Kidney (tissue), 14 donors: ENCODE measurements around the gene PTGES. TPM values are rescaled to one million over a fixed set of nuclear protein-coding genes. Genes with fewer than 3 reads are reported as not detected.

Source experiments
- DNase-seq, 5 donors: peaks; one replicate each; pipeline ENCODE4 v3.0.0-alpha.2; 2013 to 2020
- FAIRE-seq: peaks from 2 replicates; lab custom pipeline; 2012; peaks lifted over from hg19 to GRCh38; lab: Jason Lieb, UNC
- H3K27ac ChIP-seq, 2 donors: one replicate each; pipeline ENCODE4 v1.7.0; 2013; ENCODE audit warnings: low read depth in 2 of 2, low read length in 2 of 2, inconsistent platforms in 1 of 2
- H3K27me3 ChIP-seq: one replicate; pipeline ENCODE4 v1.7.1; 2013; ENCODE audit warnings: low read length, inconsistent platforms; ENCODE audit not compliant: control insufficient read depth, insufficient read depth
- H3K36me3 ChIP-seq, 3 donors: one replicate each; pipeline versions ENCODE4 v1.7.0 to v1.7.1; 2013; ENCODE audit warnings: low read length in 3 of 3, control low read depth in 1 of 3, inconsistent platforms in 1 of 3; ENCODE audit not compliant: insufficient read depth in 3 of 3, control insufficient read depth in 2 of 3
- H3K4me1 ChIP-seq, 3 donors: one replicate each; pipeline versions ENCODE4 v1.7.0 to v1.7.1; 2013; ENCODE audit warnings: low read length in 3 of 3, inconsistent platforms in 1 of 3, low read depth in 1 of 3; ENCODE audit not compliant: control insufficient read depth in 2 of 3, insufficient read depth in 2 of 3
- H3K4me3 ChIP-seq, 3 donors: one replicate each; pipeline versions ENCODE4 v1.7.0 to v1.8.1; 2013; ENCODE audit warnings: low read length in 3 of 3, control low read depth in 1 of 3, inconsistent platforms in 1 of 3
- H3K9ac ChIP-seq, 3 donors: one replicate each; pipeline versions ENCODE4 v1.7.0 to v1.7.1; 2013; ENCODE audit warnings: low read length in 3 of 3, control low read depth in 1 of 3, inconsistent platforms in 1 of 3
- H3K9me3 ChIP-seq, 3 donors: one replicate each; pipeline versions ENCODE4 v1.7.0 to v1.7.1; 2013; ENCODE audit warnings: low read length in 3 of 3, control low read depth in 1 of 3, inconsistent platforms in 1 of 3; ENCODE audit not compliant: control insufficient read depth in 2 of 3, insufficient read depth in 1 of 3
- intact Hi-C: fragments of 100-400 bp; cut with DNase I; formaldehyde crosslinking; loops from one replicate; pipeline ENCODE4 v1.11.1; 2022
- polyA plus RNA-seq: library from polyadenylated mRNA; stranded (reverse); fragments of 350-450 nt; fragmentation: Illumina TruSeq; extraction: RNeasy Lipid Tissue Mini Kit (QIAGEN cat#74804); gene quantifications from one replicate; pipeline ENCODE4 v1.2.3, GENCODE V29; 2014; ENCODE audit warnings: low read depth, low replicate concordance; ENCODE audit not compliant: insufficient read depth
- total RNA-seq: library from RNA; stranded (reverse); fragmentation: NEBNext Ultra II Directional; extraction: Animal tissue kit (Norgen Biotek cat#: 25700); gene quantifications from one replicate; pipeline ENCODE4 v1.2.1, GENCODE V29; 2021
- TF ChIP-seq, protein P1 (sequence below): IDR thresholded peaks from 3 replicates; pipeline ENCODE4 v1.5.1; 2012; ENCODE audit warnings: mild to moderate bottlenecking, moderate library complexity, borderline replicate concordance; ENCODE audit not compliant: insufficient read depth; ENCODE audit errors: extremely low read depth
- donor health status: control.
- donor health status: control.
- donor health status: control.
- donor health status: control.
- donor health status: control.
- donor health status: DM: yes; HTN: yes; CAD: no.
- donor health status: Normal renal cell carcinoma (clear cell type).

PTGES gene
- total and polyA plus RNA-seq, 2 donors from 2014 or later = 8.1 to 8.9 TPM

DNA sequence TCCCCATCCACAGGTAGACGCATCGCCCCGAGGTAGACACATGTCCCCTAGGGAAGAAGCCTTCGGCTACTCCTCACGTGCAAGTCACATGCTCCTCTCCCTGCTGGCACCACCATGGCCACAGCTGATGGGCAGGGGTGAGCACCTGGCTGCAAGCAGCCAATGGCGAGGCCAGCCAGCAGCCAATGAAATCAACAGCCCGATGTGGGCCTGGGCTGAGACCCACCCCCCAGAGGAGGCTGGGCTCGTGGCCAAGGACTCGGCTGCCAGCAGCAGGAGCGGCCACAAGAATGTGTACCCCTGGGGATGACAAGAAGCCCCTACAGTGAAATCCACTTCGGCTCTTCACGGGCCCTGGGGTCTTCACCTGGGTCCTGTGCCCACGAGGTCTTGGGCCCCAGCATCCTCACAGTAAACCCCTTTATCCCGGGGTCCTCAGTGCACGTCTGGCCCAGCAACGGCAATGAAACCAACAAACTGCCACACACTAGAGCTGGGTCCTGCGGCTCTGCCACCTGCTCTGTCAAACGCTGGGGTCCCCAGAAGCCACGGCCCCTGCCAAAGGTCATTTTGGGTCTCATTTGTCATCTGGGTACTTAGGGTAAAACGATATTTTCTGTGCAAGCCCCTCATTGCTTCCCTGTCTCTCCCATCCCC lies 22.1 kb upstream of the PTGES start:
- Histone ChIP-seq H3K4me1 (peaks cover 0 to 2% (median 0%) of the 10 kb centered on the region in 3 donors), H3K9ac (no peak overlapping the region), H3K27ac (no peak overlapping the region), H3K4me3 (no peak overlapping the region), H3K9me3 (no peaks in the 10 kb centered on the region), H3K27me3 (no peaks in the 10 kb centered on the region), H3K36me3 (no peaks in the 10 kb centered on the region)
- TF ChIP-seq, protein P1, sequence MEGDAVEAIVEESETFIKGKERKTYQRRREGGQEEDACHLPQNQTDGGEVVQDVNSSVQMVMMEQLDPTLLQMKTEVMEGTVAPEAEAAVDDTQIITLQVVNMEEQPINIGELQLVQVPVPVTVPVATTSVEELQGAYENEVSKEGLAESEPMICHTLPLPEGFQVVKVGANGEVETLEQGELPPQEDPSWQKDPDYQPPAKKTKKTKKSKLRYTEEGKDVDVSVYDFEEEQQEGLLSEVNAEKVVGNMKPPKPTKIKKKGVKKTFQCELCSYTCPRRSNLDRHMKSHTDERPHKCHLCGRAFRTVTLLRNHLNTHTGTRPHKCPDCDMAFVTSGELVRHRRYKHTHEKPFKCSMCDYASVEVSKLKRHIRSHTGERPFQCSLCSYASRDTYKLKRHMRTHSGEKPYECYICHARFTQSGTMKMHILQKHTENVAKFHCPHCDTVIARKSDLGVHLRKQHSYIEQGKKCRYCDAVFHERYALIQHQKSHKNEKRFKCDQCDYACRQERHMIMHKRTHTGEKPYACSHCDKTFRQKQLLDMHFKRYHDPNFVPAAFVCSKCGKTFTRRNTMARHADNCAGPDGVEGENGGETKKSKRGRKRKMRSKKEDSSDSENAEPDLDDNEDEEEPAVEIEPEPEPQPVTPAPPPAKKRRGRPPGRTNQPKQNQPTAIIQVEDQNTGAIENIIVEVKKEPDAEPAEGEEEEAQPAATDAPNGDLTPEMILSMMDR = no peak
- no peak for FAIRE-seq
- no peak for DNase-seq
- intact Hi-C loops = no loop called here

DNA sequence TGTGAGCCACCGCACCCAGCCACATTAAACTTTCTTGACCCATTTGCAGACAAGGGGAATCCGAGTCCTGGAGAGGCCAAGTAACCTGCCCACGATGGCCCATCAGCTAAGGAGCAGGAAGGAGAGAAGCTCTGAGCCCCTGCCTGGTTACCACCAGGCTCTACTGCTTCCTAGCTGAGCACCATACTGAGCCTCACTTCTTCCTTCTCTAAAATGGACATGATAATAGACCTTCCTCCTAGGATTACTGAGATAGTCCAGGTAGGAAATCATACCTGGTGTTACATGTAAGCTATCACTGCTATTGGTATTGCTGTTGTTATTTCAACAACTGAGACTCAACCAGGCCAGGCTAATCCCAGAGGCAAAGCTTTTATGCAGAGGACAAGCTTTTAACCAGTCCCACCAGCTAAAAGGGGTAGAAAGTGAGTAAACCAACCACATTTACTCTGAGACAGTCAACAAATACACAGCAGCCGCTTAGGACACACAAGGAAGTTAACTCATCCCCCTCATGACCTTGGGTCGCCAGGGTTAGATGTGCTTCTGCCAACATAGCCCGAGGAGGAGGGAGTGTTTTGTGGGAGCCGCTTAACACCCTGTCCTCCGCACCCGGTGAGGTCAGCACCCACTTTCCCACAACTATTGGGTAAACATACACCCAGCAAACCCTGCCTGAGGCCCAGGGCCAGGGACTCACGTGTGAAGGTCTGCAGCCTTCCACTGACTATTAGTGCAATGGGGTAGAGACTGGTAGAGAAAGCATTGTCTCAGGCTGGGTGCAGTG lies 20.6 kb upstream of the PTGES start:
- intact Hi-C loops = no loop called here
- DNase-seq (no peak), FAIRE-seq (no peak)

DNA sequence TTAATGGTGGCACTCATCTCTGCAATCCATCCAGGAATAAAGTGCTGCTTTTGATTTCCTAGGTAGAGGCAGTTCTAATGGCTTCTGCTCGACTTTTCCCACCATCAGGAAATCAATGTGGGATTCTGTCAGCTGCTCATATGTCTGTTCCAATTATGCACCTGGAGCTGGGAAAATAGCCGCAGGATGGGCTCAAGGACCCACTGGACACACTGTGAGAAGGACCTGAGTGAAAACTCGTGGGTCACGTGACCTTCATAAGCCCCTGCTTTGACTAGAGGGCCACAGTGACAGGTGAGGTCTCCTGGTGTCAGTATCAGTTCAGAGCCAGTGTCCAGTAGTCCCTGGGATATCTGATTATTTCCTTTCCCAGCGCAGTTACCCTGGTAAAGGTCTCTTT lies 17.9 kb upstream of the PTGES start:
- Histone ChIP-seq H3K4me3 (no peak overlapping the region), H3K9ac (no peak overlapping the region), H3K27ac (no peak overlapping the region), H3K36me3 (no peaks in the 10 kb centered on the region), H3K4me1 (no peaks in the 10 kb centered on the region), H3K9me3 (no peaks in the 10 kb centered on the region), H3K27me3 (no peaks in the 10 kb centered on the region)
- FAIRE-seq = no peak
- DNase-seq = no peak
- intact Hi-C loops = no loop called here
- TF ChIP-seq, protein P1 = no peak

More for the DNA sequence above, 20.6 kb upstream of the PTGES start:
- Histone ChIP-seq H3K27ac (no peak overlapping the region), H3K36me3 (no peaks in the 10 kb centered on the region), H3K4me3 (no peak overlapping the region), H3K27me3 (no peaks in the 10 kb centered on the region), H3K4me1 (peaks cover 0 to 2% (median 0%) of the 10 kb centered on the region in 3 donors), H3K9ac (no peak overlapping the region), H3K9me3 (no peaks in the 10 kb centered on the region)
- TF ChIP-seq, protein P1 = no peak
